ENCODE measurements around the gene LAMB1. TPM values are rescaled to one million over a fixed set of nuclear protein-coding genes. Genes with fewer than 3 reads are reported as not detected.
A peak's percentile ranks its signal among the peaks of the same experiment; 100 is the strongest.
"Not testable (repeated sequence)": the region's sequence is repeated elsewhere in the genome, so short reads cannot be mapped to it uniquely, and the experiment has no call there.

The LAMB1 gene
- total and polyA plus RNA-seq, 2 experiments from 2014 or later = 284 to 323 TPM

- Histone ChIP-seq H3K36me3 (replicated peaks; ENCODE audit: insufficient read depth, low read depth) (no peaks in the 10 kb centered on the region), H3K4me3 (no peak overlapping the region), H3K27me3 (no peaks in the 10 kb centered on the region), H3K79me2 (no peaks in the 10 kb centered on the region), H3K4me2 (no peak overlapping the region), H3K4me1 (ENCODE audit: insufficient read depth) (no peaks in the 10 kb centered on the region), H3K9me3 (ENCODE audit: low read depth) (no peaks in the 10 kb centered on the region), H3K27ac (no peak overlapping the region), H4K20me1 (ENCODE audit: insufficient read depth, poor library complexity, severe bottlenecking) (no peaks in the 10 kb centered on the region), H3K9me2 (replicated peaks; ENCODE audit: insufficient read depth) (no peaks in the 10 kb centered on the region), H2AFZ (no peak overlapping the region)
- no peak for DNase-seq (ENCODE audit: low spot score)
- WGBS (ENCODE audit: low lambda C conversion rate, missing lambda C conversion rate) = 91% methylated on average over 5 of the region's 5 CpGs
- no peak for TF ChIP-seq EZH2phosphoT487 (IDR thresholded peaks at IDR 0.05; ENCODE audit: low read depth, severe bottlenecking, unreplicated experiment)
- TF ChIP-seq CTCF (IDR thresholded peaks at IDR 0.05; ENCODE audit: poor library complexity) = no peak
- no peak for TF ChIP-seq EZH2 (IDR thresholded peaks at IDR 0.05; ENCODE audit: borderline replicate concordance)
Measured at GRCh38 chr7:107924841-107925504, 78.0 kb downstream of the LAMB1 start.

- Histone ChIP-seq H3K27ac (no peak overlapping the region), H3K4me3 (no peak overlapping the region), H3K4me2 (no peak overlapping the region), H4K20me1 (ENCODE audit: insufficient read depth, poor library complexity, severe bottlenecking) (no peaks in the 10 kb centered on the region), H3K79me2 (no peaks in the 10 kb centered on the region), H3K9me3 (ENCODE audit: low read depth) (no peaks in the 10 kb centered on the region), H3K36me3 (replicated peaks; ENCODE audit: insufficient read depth, low read depth) (no peaks in the 10 kb centered on the region), H3K9me2 (replicated peaks; ENCODE audit: insufficient read depth) (no peaks in the 10 kb centered on the region), H3K4me1 (ENCODE audit: insufficient read depth) (no peaks in the 10 kb centered on the region), H2AFZ (no peak overlapping the region), H3K27me3 (no peaks in the 10 kb centered on the region)
- no peak for TF ChIP-seq EZH2 (IDR thresholded peaks at IDR 0.05; ENCODE audit: borderline replicate concordance)
- TF ChIP-seq EZH2phosphoT487 (IDR thresholded peaks at IDR 0.05; ENCODE audit: low read depth, severe bottlenecking, unreplicated experiment) = no peak
- no peak for TF ChIP-seq CTCF (IDR thresholded peaks at IDR 0.05; ENCODE audit: poor library complexity)
- WGBS (ENCODE audit: low lambda C conversion rate, missing lambda C conversion rate) = 88% methylated on average over 1 of the region's 1 CpG
- DNase-seq (ENCODE audit: low spot score) = no peak
Measured at GRCh38 chr7:107922886-107923285, 80.1 kb downstream of the LAMB1 start.

- not testable (repeated sequence) for H2AFZ ChIP-seq; H3K4me2 ChIP-seq; DNase-seq (ENCODE audit: low spot score); H3K27ac ChIP-seq; H4K20me1 ChIP-seq (ENCODE audit: insufficient read depth, poor library complexity, severe bottlenecking); H3K36me3 ChIP-seq (replicated peaks; ENCODE audit: insufficient read depth, low read depth); H3K79me2 ChIP-seq; H3K9me3 ChIP-seq (ENCODE audit: low read depth); H3K9me2 ChIP-seq (replicated peaks; ENCODE audit: insufficient read depth); H3K4me1 ChIP-seq (ENCODE audit: insufficient read depth); H3K4me3 ChIP-seq; H3K27me3 ChIP-seq
- WGBS (ENCODE audit: low lambda C conversion rate, missing lambda C conversion rate) = 83% methylated on average over 2 of the region's 2 CpGs
Measured at GRCh38 chr7:107921826-107922225, 81.1 kb downstream of the LAMB1 start.

- TF ChIP-seq EZH2 (IDR thresholded peaks at IDR 0.05; ENCODE audit: borderline replicate concordance) (no peak), CTCF (IDR thresholded peaks at IDR 0.05; ENCODE audit: poor library complexity) (no peak), EZH2phosphoT487 (IDR thresholded peaks at IDR 0.05; ENCODE audit: low read depth, severe bottlenecking, unreplicated experiment) (no peak)
- Histone ChIP-seq H3K27ac (peak overlapping the region; percentile 8), H3K79me2 (peaks cover 6% of the 10 kb centered on the region), H3K27me3 (no peaks in the 10 kb centered on the region), H3K4me1 (ENCODE audit: insufficient read depth) (no peaks in the 10 kb centered on the region), H3K9me2 (replicated peaks; ENCODE audit: insufficient read depth) (no peaks in the 10 kb centered on the region), H3K9me3 (ENCODE audit: low read depth) (no peaks in the 10 kb centered on the region), H4K20me1 (ENCODE audit: insufficient read depth, poor library complexity, severe bottlenecking) (no peaks in the 10 kb centered on the region), H3K4me2 (no peak overlapping the region), H2AFZ (no peak overlapping the region), H3K36me3 (replicated peaks; ENCODE audit: insufficient read depth, low read depth) (no peaks in the 10 kb centered on the region), H3K4me3 (no peak overlapping the region)
- DNase-seq (ENCODE audit: low spot score) = no peak
- WGBS (ENCODE audit: low lambda C conversion rate, missing lambda C conversion rate) = 63% methylated on average over 1 of the region's 1 CpG
Measured at GRCh38 chr7:107920048-107920772, 82.8 kb downstream of the LAMB1 start.
